NOMO-1 treated with dmso at 0.1 percent for 144 hours (cell line): ENCODE measurements around the gene RELA.
"Not testable (repeated sequence)": the region's sequence is repeated elsewhere in the genome, so short reads cannot be mapped to it uniquely, and the experiment has no call there.

Experiments
- DNase-seq: peaks from one replicate; lab custom pipeline; 2025; ENCODE audit not compliant: unreplicated experiment; lab: John Stamatoyannopoulos, UW

The RELA gene

GRCh38 chr11:65662799-65663638, at the start of gene RELA:
TSS of gene RELA (minus strand) at chr11:65662916. CDS start at chr11:65662832, 84 bp downstream.
- peak; percentile 92 for DNase-seq

- peak; percentile 99 for DNase-seq
Observed at GRCh38 chr11:65711785-65712632, 49.3 kb upstream of the RELA start, which contains the start of gene KAT5. TSS of gene KAT5 (plus strand) at chr11:65712252. CDS start at chr11:65712268, 16 bp downstream.

GRCh38 chr11:65710421-65710820, 47.7 kb upstream of the RELA start:
- no peak for DNase-seq

GRCh38 chr11:65709661-65710060, 46.9 kb upstream of the RELA start:
- DNase-seq, result no peak

- no peak for DNase-seq
Observed at GRCh38 chr11:65708451-65708850, 45.7 kb upstream of the RELA start.

GRCh38 chr11:65707002-65707401, 44.3 kb upstream of the RELA start:
- not testable (repeated sequence) for DNase-seq

- DNase-seq, result not testable (repeated sequence)
Observed at GRCh38 chr11:65706303-65706763, 43.6 kb upstream of the RELA start.

GRCh38 chr11:65703846-65704245, 41.1 kb upstream of the RELA start:
- no peak for DNase-seq

- no peak for DNase-seq
Observed at GRCh38 chr11:65701686-65702085, 39.0 kb upstream of the RELA start.

GRCh38 chr11:65700399-65700798, 37.7 kb upstream of the RELA start:
- DNase-seq, result no peak

GRCh38 chr11:65699306-65699705, 36.6 kb upstream of the RELA start:
- DNase-seq, result no peak

GRCh38 chr11:65698205-65698604, 35.5 kb upstream of the RELA start:
- no peak for DNase-seq

- no peak for DNase-seq
Observed at GRCh38 chr11:65696802-65697552, 34.3 kb upstream of the RELA start.

GRCh38 chr11:65695459-65696241, 32.9 kb upstream of the RELA start:
- no peak for DNase-seq

- no peak for DNase-seq
Observed at GRCh38 chr11:65692367-65692766, 29.7 kb upstream of the RELA start.

GRCh38 chr11:65691847-65692246, 29.1 kb upstream of the RELA start:
- not testable (repeated sequence) for DNase-seq

GRCh38 chr11:65685981-65686380, 23.3 kb upstream of the RELA start:
- DNase-seq, result no peak

GRCh38 chr11:65683480-65683879, 20.8 kb upstream of the RELA start:
- DNase-seq, result not testable (repeated sequence)

- no peak for DNase-seq
Observed at GRCh38 chr11:65680192-65680743, 17.6 kb upstream of the RELA start.

- DNase-seq, result no peak
Observed at GRCh38 chr11:65672982-65673381, 10.3 kb upstream of the RELA start.
